Measurements from ENCODE around the gene VOPP1. TPM values are rescaled to one million over a fixed set of nuclear protein-coding genes. Genes with fewer than 3 reads are reported as not detected.

Gene VOPP1
- total RNA-seq, 1 experiment from 2014 or later, result 60.2 TPM

- Histone ChIP-seq H2AFZ (ENCODE audit: low read length) (no peak overlapping the region), H3K9ac (ENCODE audit: low read length) (no peak overlapping the region), H3K27me3 (ENCODE audit: low read length) (no peaks in the 10 kb centered on the region), H3K9me2 (replicated peaks; ENCODE audit: low read length) (no peaks in the 10 kb centered on the region), H3K4me2 (ENCODE audit: low read length) (no peak overlapping the region), H4K20me1 (ENCODE audit: low read length) (no peaks in the 10 kb centered on the region), H3F3A (ENCODE audit: low read length, unreplicated experiment) (no peaks in the 10 kb centered on the region), H3K4me1 (ENCODE audit: insufficient read depth, low read length) (peaks cover 8% of the 10 kb centered on the region; the same call in 1 of the 2 replicates), H3K79me2 (ENCODE audit: low read length) (no peaks in the 10 kb centered on the region), H3K4me3 (ENCODE audit: low read length) (no peak overlapping the region), H3K27ac (ENCODE audit: low read length) (no peak overlapping the region), H3K9me3 (ENCODE audit: low read length) (no peaks in the 10 kb centered on the region), H3K36me3 (ENCODE audit: low read depth, low read length) (no peaks in the 10 kb centered on the region)
- POLR2A ChIA-PET (ENCODE audit: unreplicated experiment), result no interaction called here
- BruUV-seq (replicated peaks), result no TSS peak
- TF ChIP-seq EZH2phosphoT487 (IDR thresholded peaks at IDR 0.05; ENCODE audit: borderline replicate concordance, low read length) (no peak), EZH2 (IDR thresholded peaks at IDR 0.05; ENCODE audit: low read length, unreplicated experiment) (no peak), CTCF (conservative IDR thresholded peaks at IDR 0.05; ENCODE audit: low read depth, low read length) (no peak)
- intact Hi-C loops (cut with micrococcal nuclease), result no loop called here
- ATAC-seq (no peak), DNase-seq (no peak)
- CTCF ChIA-PET, result no interaction called here
Observed at GRCh38 chr7:55502858-55503440, 69.4 kb downstream of the VOPP1 start.

- CTCF ChIA-PET, result no interaction called here
- H4K20me1 ChIP-seq (ENCODE audit: low read length), result no peaks in the 10 kb centered on the region
- intact Hi-C loops (cut with micrococcal nuclease), result no loop called here
Observed at GRCh38 chr7:55502124-55502857, 70.0 kb downstream of the VOPP1 start.

More at GRCh38 chr7:55502124-55502857, 70.0 kb downstream of the VOPP1 start:
- Histone ChIP-seq H3K27me3 (ENCODE audit: low read length) (no peaks in the 10 kb centered on the region), H3K4me2 (ENCODE audit: low read length) (no peak overlapping the region), H3K9ac (ENCODE audit: low read length) (no peak overlapping the region), H3K9me3 (ENCODE audit: low read length) (no peaks in the 10 kb centered on the region), H3K9me2 (replicated peaks; ENCODE audit: low read length) (no peaks in the 10 kb centered on the region), H2AFZ (ENCODE audit: low read length) (no peak overlapping the region), H3K4me3 (ENCODE audit: low read length) (no peak overlapping the region), H3F3A (ENCODE audit: low read length, unreplicated experiment) (no peaks in the 10 kb centered on the region), H3K79me2 (ENCODE audit: low read length) (no peaks in the 10 kb centered on the region), H3K27ac (ENCODE audit: low read length) (no peak overlapping the region), H3K36me3 (ENCODE audit: low read depth, low read length) (no peaks in the 10 kb centered on the region), H3K4me1 (ENCODE audit: insufficient read depth, low read length) (peaks cover 8% of the 10 kb centered on the region; the same call in 1 of the 2 replicates)
- DNase-seq, result no peak
- no peak for ATAC-seq
- BruUV-seq (replicated peaks), result no TSS peak
- TF ChIP-seq EZH2phosphoT487 (IDR thresholded peaks at IDR 0.05; ENCODE audit: borderline replicate concordance, low read length) (no peak), CTCF (conservative IDR thresholded peaks at IDR 0.05; ENCODE audit: low read depth, low read length) (no peak), EZH2 (IDR thresholded peaks at IDR 0.05; ENCODE audit: low read length, unreplicated experiment) (no peak)
- POLR2A ChIA-PET (ENCODE audit: unreplicated experiment), result no interaction called here
